Esophagus squamous epithelium (tissue), 4 donors: Measurements from ENCODE around the gene S100G.

Experiments used
- POLR2A ChIP-seq, 4 donors: fragments of 450-650 bp; IDR thresholded peaks; one replicate each; pipeline ENCODE4 v1.6.1; 2017; ENCODE audit warnings: antibody characterized with exemption in 4 of 4, mild to moderate bottlenecking in 4 of 4, moderate library complexity in 3 of 4
- TF ChIP-seq, protein P1 (sequence below), 6 experiments: fragments of 450-650 bp in 4 of 6; fragments of 200-600 bp in 2 of 6; sonication (generic) in 2 of 6; IDR thresholded peaks; one replicate each; pipeline ENCODE4 v1.5.1; 2016 to 2019; ENCODE audit warnings: antibody characterized with exemption in 6 of 6, mild to moderate bottlenecking in 4 of 6, moderate library complexity in 4 of 6

DNA sequence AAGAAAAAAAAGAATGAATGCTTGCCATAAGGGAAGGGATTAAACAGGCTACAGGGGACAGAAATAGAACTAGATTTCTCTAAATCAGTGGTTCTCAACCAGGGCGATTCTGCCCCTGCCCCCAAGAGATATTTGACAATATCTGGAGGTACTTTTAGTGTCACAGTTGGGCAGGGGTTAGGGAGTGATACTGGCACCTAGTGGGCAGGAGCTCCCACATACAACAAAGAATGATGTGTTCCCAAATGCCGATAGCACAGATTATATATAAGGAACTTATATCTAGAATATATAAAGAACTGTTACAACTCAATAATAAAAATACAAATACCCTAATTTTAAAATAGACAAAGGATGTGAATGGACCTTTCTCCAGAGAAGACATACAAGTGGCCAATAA is 14.7 kb downstream of the S100G start:
- TF ChIP-seq, protein P1, sequence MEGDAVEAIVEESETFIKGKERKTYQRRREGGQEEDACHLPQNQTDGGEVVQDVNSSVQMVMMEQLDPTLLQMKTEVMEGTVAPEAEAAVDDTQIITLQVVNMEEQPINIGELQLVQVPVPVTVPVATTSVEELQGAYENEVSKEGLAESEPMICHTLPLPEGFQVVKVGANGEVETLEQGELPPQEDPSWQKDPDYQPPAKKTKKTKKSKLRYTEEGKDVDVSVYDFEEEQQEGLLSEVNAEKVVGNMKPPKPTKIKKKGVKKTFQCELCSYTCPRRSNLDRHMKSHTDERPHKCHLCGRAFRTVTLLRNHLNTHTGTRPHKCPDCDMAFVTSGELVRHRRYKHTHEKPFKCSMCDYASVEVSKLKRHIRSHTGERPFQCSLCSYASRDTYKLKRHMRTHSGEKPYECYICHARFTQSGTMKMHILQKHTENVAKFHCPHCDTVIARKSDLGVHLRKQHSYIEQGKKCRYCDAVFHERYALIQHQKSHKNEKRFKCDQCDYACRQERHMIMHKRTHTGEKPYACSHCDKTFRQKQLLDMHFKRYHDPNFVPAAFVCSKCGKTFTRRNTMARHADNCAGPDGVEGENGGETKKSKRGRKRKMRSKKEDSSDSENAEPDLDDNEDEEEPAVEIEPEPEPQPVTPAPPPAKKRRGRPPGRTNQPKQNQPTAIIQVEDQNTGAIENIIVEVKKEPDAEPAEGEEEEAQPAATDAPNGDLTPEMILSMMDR (IDR thresholded peaks at IDR 0.05): no peak
- no peak for TF ChIP-seq POLR2A (IDR thresholded peaks at IDR 0.05)
